Neural progenitor cell (in vitro differentiated cells): ENCODE data around the gene ATRN.

Experiments
- EZH2phosphoT487 ChIP-seq: fragments of 200-600 bp; sonication (generic); IDR thresholded peaks from 2 replicates; pipeline ENCODE4 v1.6.1; 2017; ENCODE audit warnings: antibody characterized with exemption
- TF ChIP-seq, protein P1 (sequence below): fragments of 200-600 bp; sonication (generic); IDR thresholded peaks from 2 replicates; pipeline ENCODE4 v1.5.1; 2017; ENCODE audit warnings: antibody characterized with exemption, mild to moderate bottlenecking

GRCh38 chr20:3674447-3674846 is 203.6 kb downstream of the ATRN start:
- TF ChIP-seq, protein P1, sequence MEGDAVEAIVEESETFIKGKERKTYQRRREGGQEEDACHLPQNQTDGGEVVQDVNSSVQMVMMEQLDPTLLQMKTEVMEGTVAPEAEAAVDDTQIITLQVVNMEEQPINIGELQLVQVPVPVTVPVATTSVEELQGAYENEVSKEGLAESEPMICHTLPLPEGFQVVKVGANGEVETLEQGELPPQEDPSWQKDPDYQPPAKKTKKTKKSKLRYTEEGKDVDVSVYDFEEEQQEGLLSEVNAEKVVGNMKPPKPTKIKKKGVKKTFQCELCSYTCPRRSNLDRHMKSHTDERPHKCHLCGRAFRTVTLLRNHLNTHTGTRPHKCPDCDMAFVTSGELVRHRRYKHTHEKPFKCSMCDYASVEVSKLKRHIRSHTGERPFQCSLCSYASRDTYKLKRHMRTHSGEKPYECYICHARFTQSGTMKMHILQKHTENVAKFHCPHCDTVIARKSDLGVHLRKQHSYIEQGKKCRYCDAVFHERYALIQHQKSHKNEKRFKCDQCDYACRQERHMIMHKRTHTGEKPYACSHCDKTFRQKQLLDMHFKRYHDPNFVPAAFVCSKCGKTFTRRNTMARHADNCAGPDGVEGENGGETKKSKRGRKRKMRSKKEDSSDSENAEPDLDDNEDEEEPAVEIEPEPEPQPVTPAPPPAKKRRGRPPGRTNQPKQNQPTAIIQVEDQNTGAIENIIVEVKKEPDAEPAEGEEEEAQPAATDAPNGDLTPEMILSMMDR = no peak
- TF ChIP-seq EZH2phosphoT487 = no peak
